Prostate gland (tissue), 2 donors: ENCODE results near the gene MTMR3. TPM values are rescaled to one million over a fixed set of nuclear protein-coding genes. Genes with fewer than 3 reads are reported as not detected.
"Not testable (repeated sequence)": the region's sequence is repeated elsewhere in the genome, so short reads cannot be mapped to it uniquely, and the experiment has no call there.

Experiments used
- DNase-seq: peaks from one replicate; pipeline ENCODE4 v3.0.0-alpha.2; 2019; ENCODE audit warnings: low spot score
- H3K27ac ChIP-seq, 2 donors: fragments of 200-600 bp; sonication (generic); 2 replicates each; pipeline ENCODE4 v1.5.1; 2017 to 2019
- H3K27me3 ChIP-seq: fragments of 200-600 bp; sonication (generic); replicated peaks from 2 replicates; pipeline ENCODE4 v1.5.1; 2019; ENCODE audit not compliant: insufficient read depth
- H3K36me3 ChIP-seq, 2 donors: fragments of 200-600 bp; sonication (generic); 1 replicate in 1 of 2; 2 replicates in 1 of 2; pipeline versions ENCODE4 v1.5.1 to v1.8.1; 2017 to 2019
- H3K4me1 ChIP-seq: fragments of 200-600 bp; sonication (generic); replicated peaks from 2 replicates; pipeline ENCODE4 v1.5.1; 2019
- H3K4me3 ChIP-seq, 2 donors: fragments of 200-600 bp; sonication (generic); 2 replicates each; pipeline ENCODE4 v1.5.1; 2017 to 2019
- H3K9me3 ChIP-seq: fragments of 200-600 bp; sonication (generic); 2 replicates; pipeline ENCODE4 v1.5.1; 2017
- POLR2A ChIP-seq: fragments of 450-650 bp; IDR thresholded peaks from one replicate; pipeline ENCODE4 v1.6.1; 2016; ENCODE audit warnings: antibody characterized with exemption, mild to moderate bottlenecking
- POLR2AphosphoS5 ChIP-seq: sonication (generic); formaldehyde crosslinking; IDR thresholded peaks from one replicate; pipeline ENCODE4 v1.6.1; 2017; ENCODE audit warnings: antibody characterized with exemption
- WGBS: methylation state at CpG from one replicate; pipeline ENCODE4 v1.1.5; 2018; 5-methylcytosine and 5-hydroxymethylcytosine counted together
- intact Hi-C: fragments of 100-400 bp; cut with DNase I; formaldehyde crosslinking; loops from one replicate; pipeline ENCODE4 v1.14.2; 2022
- total RNA-seq, 2 donors: library from RNA; depleted of rRNA; stranded (reverse); fragments of >200 nt; gene quantifications; one replicate each; pipeline ENCODE4 v1.1.0, GENCODE V29; 2016
- TF ChIP-seq, protein P1 (sequence below), 4 experiments: fragments of 200-600 bp in 2 of 4; fragments of 450-650 bp in 2 of 4; sonication (generic) in 2 of 4; IDR thresholded peaks; 1 replicate in 3 of 4; 2 replicates in 1 of 4; pipeline ENCODE4 v1.5.1; 2016 to 2019; ENCODE audit warnings: antibody characterized with exemption in 4 of 4, mild to moderate bottlenecking in 2 of 4, moderate library complexity in 2 of 4

MTMR3 gene
- total RNA-seq, 2 donors from 2014 or later = 37.9 to 93.7 TPM

- Histone ChIP-seq H3K27me3 (no peaks in the 10 kb centered on the region), H3K4me1 (no peaks in the 10 kb centered on the region), H3K27ac (no peak overlapping the region), H3K4me3 (no peak overlapping the region), H3K36me3 (no peaks in the 10 kb centered on the region), H3K9me3 (no peaks in the 10 kb centered on the region)
- intact Hi-C loops = no loop called here
- TF ChIP-seq POLR2AphosphoS5 (no peak), POLR2A (no peak)
- TF ChIP-seq, protein P1, sequence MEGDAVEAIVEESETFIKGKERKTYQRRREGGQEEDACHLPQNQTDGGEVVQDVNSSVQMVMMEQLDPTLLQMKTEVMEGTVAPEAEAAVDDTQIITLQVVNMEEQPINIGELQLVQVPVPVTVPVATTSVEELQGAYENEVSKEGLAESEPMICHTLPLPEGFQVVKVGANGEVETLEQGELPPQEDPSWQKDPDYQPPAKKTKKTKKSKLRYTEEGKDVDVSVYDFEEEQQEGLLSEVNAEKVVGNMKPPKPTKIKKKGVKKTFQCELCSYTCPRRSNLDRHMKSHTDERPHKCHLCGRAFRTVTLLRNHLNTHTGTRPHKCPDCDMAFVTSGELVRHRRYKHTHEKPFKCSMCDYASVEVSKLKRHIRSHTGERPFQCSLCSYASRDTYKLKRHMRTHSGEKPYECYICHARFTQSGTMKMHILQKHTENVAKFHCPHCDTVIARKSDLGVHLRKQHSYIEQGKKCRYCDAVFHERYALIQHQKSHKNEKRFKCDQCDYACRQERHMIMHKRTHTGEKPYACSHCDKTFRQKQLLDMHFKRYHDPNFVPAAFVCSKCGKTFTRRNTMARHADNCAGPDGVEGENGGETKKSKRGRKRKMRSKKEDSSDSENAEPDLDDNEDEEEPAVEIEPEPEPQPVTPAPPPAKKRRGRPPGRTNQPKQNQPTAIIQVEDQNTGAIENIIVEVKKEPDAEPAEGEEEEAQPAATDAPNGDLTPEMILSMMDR (IDR thresholded peaks at IDR 0.05) = no peak
- WGBS = 79% methylated on average over 2 of the region's 2 CpGs
- no peak for DNase-seq
Measured at GRCh38 chr22:29860006-29860766, 22.8 kb upstream of the MTMR3 start.

GRCh38 chr22:29861672-29862297, 21.2 kb upstream of the MTMR3 start:
- 97% methylated on average over 2 of the region's 2 CpGs for WGBS
- no peak for DNase-seq
- TF ChIP-seq POLR2A (no peak), POLR2AphosphoS5 (no peak)
- TF ChIP-seq, protein P1 (IDR thresholded peaks at IDR 0.05) = no peak
- no peaks in the 10 kb centered on the region for H3K4me1 ChIP-seq
- intact Hi-C loops = no loop called here
- no peak overlapping the region for H3K27ac ChIP-seq
- H3K27me3 ChIP-seq = no peaks in the 10 kb centered on the region
- no peaks in the 10 kb centered on the region for H3K9me3 ChIP-seq
- H3K4me3 ChIP-seq = no peak overlapping the region
- H3K36me3 ChIP-seq = no peaks in the 10 kb centered on the region

DNA sequence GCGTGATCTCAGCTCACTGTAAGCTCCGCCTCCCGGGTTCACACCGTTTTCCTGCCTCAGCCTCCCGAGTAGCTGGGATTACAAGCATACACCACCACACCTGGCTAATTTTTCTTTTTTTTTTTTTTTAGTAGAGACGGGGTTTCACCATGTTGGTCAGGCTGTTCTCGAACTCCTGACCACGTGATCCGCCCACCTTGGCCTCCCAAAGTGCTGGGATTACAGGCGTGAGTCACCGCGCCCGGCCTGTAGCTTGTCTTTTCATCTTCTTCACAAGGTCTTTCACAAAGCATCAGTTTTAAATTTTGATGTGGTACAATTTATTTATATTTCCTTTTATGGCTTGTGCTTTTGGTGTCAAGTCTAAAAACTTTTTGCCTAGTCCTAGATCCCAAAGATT, 17.4 kb upstream of the MTMR3 start:
- 94% methylated on average over 13 of the region's 13 CpGs for WGBS
- DNase-seq, H3K27ac ChIP-seq, H3K9me3 ChIP-seq, intact Hi-C loops, H3K36me3 ChIP-seq, H3K27me3 ChIP-seq, H3K4me3 ChIP-seq, H3K4me1 ChIP-seq: not testable (repeated sequence)

DNA sequence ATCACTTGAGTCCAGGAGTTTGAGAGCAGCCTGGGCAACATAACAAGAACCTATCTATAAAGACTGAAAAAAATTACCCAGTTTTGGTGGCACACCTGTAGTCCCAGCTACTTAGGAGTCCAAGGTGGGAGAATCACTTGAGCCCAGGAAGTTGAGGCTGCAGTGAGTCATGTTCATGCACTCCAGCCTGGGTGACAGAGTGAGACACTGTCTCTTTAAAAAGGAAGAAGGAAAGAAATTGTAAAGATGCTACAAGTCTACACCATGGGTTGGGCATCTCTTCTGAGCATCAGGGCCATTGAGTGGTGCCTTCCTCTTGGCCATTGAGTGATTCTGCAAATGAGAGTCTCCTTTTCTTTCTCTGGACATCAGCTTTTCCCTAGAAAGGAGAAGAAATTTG, 15.7 kb upstream of the MTMR3 start:
- DNase-seq = no peak
- Histone ChIP-seq H3K27me3 (no peaks in the 10 kb centered on the region), H3K27ac (no peak overlapping the region), H3K4me3 (no peak overlapping the region), H3K4me1 (no peaks in the 10 kb centered on the region), H3K9me3 (no peaks in the 10 kb centered on the region), H3K36me3 (no peaks in the 10 kb centered on the region)
- intact Hi-C loops = no loop called here
- TF ChIP-seq POLR2AphosphoS5 (no peak), POLR2A (no peak)
- TF ChIP-seq, protein P1 (IDR thresholded peaks at IDR 0.05) = no peak

DNA sequence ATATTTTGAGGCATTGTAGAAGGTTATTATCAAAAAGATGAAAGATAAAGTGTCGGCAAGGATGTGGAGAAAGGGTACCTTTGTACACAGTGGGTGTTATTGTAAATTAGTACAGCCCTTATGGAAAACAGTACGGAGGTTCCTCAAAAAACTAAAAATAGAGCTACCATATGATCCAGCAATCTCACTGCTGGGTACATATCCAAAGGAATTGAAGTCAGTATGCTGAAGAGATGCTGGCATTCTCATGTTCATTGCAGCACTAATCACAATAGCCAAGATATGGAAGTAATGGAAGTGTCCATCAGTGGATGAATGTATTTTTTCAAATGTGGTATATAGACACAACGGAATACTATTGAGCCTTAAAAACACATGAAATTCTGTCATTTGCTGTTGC, 15.1 kb upstream of the MTMR3 start:
- no peaks in the 10 kb centered on the region for H3K36me3 ChIP-seq
- H3K27ac ChIP-seq = no peak overlapping the region
- TF ChIP-seq POLR2A (no peak), POLR2AphosphoS5 (no peak)
- TF ChIP-seq, protein P1 (IDR thresholded peaks at IDR 0.05) = no peak
- no peaks in the 10 kb centered on the region for H3K4me1 ChIP-seq
- intact Hi-C loops = no loop called here
- H3K9me3 ChIP-seq = no peaks in the 10 kb centered on the region
- WGBS = 85% methylated on average over 3 of the region's 3 CpGs
- H3K27me3 ChIP-seq = no peaks in the 10 kb centered on the region
- H3K4me3 ChIP-seq = no peak overlapping the region
- no peak for DNase-seq
